T-helper 2 cell treated with Interferon-gamma antibody and Interleukin-4, amounts not matched to agents 100 ng/mL and 5 ng/mL, for 36 hours (primary cell): ENCODE results near the gene ENOX1. TPM values are rescaled to one million over a fixed set of nuclear protein-coding genes. Genes with fewer than 3 reads are reported as not detected.

Experiments used
- intact Hi-C: fragments of 100-400 bp; cut with micrococcal nuclease; formaldehyde crosslinking; loops from one replicate; pipeline ENCODE4 v1.15.1; 2023
- total RNA-seq: library from RNA; stranded (reverse); gene quantifications from 2 replicates; pipeline ENCODE4 v1.2.3, GENCODE V29; 2022

The ENOX1 gene
- total RNA-seq, 1 donor from 2014 or later = not detected

DNA sequence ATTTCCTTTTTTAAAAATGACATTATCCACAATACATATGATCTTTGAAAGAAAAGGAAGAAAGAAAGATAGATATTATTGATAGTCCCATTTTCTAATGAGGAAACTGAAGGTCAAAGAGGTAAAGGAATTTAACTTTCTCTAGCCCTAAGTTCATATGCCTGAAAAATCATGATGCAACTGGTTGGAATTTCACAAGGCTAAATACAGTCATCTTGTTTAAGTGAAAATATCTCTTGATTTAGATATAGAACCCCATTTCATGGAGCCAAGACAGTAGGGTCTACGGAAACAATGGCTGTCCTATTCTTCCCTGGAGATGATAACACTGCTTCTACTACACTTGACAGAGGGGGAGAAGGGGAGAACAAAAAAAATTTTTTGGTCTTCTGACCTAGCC is 397.2 kb downstream of the ENOX1 start:
- intact Hi-C loops = no loop called here

DNA sequence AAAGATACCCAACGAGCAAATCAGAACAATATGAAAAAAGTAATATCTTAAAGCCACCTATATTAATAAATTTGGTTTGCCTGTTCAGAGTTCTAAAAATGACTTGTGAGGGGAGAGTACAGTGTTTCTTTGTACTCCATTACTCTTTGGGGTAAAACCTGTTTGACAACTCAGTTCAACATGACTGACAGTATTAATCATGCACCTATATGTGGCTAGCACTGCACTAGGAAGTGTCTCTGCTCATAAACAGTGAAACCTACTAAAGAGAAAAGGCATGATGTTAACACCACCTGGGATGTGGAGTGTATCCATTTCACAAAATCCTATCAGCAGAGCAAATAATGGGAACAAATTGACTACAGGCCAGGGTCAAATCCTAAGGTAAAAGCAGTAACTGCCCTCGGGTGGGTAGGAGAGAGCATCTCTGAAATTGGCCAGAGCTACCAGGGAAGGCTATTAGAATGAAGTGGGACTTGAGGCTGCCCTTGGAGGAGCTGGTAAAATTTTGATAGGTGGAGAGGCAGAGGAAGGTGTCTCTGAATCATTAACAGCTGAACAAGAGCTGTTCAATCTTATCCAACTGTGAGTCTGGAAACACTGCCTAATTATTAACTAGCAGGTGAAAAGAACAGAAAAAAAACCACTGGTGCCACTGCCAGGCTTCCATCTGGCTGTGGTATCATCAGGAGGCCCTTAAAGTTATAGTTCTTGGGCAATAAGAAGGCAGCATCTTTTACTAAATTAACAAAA is 398.3 kb downstream of the ENOX1 start:
- intact Hi-C loops = no loop called here

DNA sequence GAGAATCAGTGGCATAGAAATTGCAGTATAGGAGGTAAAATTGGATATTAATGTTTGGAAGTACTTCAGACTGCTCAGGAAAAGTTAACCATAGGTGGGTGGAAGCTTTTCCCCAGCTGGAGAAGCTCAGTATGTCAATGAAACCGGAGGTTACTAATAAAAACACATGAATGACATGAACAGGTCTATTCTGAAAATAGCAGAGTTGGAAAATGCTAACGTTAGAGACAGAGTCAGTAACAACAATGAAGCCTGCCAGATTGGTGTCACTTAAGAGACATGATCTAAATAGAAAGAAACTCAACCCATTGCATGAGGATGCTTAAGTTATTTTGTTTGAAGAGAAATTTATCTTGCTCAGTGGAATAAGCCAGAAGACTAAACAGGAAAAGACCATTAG is 398.9 kb downstream of the ENOX1 start:
- intact Hi-C loops = no loop called here

DNA sequence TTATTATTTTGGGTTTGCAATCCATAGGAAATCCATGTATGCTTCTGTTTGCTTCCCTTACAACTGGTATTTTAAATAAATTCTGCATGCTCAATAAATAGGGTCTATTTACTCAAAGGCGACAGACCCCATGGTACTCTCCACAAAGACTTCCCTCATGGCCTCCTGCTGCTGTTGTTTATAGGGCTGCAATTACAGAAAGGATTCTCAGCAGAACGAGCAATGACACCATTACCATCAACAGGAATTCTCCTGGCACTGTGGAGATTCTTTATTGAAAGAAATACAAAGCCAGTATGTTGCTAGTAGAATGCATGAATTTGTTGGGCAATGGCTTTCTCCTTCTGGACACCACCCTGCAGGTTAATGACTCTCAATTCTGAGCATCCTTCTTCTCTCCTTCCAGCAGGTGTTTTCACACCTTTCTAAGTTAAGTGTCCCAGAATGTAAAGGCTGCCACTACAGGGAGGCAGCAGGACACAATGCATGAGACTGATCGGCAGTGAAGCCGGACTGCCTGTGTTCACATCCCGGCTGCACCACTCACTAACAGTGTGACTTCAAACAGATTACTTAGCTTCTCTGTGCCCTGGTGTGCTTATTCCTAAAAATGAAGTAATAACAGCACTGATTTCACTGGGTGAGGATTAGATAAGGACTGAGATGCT is 403.1 kb downstream of the ENOX1 start:
- intact Hi-C loops = no loop called here

DNA sequence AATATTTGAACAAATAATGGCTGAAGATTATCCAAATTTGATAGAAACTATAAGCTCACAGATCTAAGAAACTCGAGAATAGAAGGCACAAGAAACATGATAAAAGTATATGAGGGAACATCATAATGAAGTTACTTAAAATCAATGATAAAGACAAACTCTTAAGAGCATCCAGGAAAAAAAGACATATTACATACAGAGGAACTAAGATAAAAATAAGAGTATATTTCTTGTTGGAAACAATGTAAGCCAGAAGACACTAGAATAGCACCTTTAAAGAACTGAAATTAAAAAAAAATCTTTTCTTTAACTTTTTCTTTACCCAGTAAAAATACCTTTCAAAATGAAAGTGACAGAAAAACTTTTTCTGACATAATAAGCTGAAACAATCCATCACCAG is 407.0 kb downstream of the ENOX1 start:
- intact Hi-C loops = no loop called here

DNA sequence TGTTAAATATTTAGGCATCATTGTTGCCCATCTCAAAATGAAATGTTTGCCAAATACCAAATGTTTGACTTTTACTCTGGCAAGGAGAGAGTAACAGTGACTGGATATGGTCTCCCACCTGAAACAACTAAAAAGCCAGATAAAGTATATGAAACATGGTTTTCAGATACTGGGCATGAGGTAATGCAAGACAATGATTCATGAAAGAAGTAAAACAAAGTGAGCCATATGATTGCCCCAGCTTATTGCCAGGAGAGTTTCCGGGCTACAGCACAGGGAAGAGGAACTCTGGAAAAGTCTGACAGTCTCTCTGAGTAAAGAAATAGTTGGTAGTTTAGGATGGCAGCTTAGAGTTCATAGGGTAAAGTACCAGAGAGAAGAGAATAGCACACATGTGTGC is 408.8 kb downstream of the ENOX1 start:
- intact Hi-C loops = no loop called here

DNA sequence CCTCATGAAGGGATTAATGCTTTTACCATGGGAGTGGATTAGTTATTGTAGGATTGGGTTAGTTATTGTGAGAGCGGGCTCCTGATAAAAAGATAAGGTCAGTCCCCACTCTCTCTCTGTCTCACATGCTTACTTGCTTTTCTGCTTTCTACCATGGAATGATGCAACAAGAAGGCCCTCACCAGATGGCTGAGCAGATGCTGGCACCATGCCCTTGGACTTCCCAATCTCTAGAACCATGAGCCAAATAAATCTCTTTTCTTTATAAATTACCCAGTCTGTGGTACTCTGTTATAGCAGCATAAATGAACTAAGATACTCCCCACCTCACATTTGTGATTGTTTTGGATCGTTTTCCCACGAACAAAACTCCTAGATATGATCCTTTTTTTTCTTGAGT is 409.6 kb downstream of the ENOX1 start:
- intact Hi-C loops = no loop called here

DNA sequence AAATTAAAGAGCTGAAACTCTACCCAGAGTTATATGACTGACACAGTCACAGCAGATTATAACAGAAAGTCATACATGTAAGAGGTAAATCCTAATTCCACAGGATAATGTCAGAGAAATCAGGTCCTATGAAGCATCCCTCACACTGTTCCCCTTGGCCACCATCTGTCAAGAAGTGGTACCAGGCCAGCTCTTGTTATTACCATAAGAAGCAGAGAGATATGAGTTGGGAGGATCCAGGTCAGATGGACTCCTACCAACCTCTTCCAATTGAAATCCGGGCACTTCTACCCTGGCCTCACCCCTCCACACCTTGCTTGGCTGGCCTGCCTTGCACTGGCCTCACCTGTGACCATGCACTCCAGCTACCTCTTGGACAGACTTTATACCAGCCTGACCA is 410.2 kb downstream of the ENOX1 start:
- intact Hi-C loops = no loop called here

DNA sequence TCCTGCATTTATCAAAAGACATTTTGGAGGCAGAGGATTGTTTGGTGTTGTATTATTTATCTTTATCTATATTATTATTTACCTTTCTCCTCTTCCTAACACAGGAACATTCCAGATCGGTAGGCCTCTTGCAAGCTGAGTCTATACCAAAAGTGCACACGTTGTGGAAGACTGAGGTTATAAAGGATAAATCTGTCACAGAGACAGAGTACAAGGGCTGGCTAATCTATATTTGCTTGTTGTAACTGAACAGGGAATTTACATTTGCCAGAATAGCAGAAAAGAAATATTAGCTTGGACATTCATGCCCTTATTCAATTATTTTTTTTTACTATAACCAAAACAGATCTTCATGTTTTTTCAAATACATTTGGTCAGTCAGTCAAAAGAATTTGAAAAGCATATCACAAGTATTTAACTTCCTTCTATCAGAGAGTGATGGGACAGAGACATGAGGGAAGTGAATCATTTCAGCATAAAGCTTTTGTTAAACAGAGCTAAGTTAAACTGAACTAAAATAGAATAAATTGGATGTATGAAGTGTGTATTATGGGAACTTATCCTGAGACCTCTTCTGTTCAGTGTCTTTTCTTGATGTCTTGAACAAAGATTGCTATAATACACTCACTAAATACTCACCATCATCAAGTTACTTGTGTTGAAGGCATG is 410.8 kb downstream of the ENOX1 start:
- intact Hi-C loops = no loop called here

DNA sequence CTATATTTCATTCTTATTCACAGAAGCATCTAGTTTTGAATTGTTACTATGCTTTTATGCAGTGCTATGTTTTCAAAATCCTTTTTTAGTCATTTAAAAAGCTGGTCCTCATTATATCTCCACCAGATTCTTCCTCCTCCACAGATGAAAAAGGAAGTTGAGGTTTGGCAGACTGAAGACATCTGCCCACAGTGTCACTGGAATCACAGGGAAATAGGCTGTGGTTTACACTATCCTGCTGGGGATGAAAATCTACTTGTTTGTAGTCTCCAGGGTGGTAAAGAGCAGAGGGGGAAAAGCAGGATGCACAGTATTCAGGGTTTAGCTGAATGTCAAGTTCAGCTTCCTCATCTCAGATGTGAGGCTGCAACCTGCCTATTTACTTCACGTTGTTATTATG is 412.2 kb downstream of the ENOX1 start:
- intact Hi-C loops = no loop called here

DNA sequence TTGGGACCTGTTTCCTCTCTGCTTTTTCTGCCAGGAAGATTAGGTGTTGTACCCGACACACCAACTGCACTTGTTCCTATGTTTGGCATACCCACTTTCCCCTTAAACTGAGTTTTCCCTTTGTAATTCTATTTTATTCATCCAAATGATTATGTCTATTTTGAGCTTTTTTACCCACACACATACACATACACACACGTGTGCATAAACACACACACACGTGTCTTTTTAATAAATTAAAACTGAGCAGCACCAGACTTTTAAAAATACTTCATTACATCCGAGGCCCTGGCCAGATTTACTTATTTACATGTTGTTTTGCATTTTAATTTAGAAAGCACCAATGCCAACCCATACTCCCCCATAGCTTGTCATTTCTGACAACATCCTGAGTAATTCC is 413.4 kb downstream of the ENOX1 start:
- intact Hi-C loops = no loop called here

DNA sequence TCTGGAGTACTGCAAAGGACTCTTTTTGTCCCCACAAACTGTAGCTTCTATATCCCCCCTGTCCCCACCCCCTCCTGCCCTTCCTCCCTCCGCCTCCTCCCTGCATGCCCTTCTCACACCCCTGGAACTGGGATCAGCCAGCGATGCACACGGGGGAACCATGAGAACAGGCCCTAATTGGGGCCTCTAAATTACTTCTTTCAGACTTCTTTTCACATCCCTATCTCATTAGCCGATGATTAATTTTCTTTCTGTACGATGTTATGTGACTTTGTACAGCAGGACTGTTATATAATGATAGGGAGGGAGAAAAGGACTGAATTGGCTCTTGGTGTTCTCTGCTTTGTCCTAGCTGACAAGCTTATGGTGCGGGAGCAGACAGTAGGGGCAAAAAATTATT is 415.9 kb downstream of the ENOX1 start:
- intact Hi-C loops = no loop called here

DNA sequence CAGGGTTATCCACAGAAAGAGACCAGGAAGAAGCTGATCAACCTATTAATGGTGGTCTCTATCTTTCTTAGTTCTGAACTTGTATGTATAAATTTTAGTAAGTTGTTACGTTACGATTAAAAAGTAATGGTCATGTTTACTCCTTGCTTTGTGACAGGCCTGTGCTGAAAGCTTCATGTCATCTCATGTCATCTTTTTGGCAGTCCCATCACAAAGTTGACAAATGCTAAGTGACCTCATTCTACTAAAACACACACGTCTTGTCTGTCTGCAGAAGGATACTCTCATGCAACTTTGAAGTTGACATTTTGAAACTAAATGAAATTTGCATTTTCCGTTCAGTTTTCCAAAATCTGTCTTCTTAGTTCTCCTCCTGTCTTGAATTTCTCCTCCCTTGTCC is 417.5 kb downstream of the ENOX1 start:
- intact Hi-C loops = no loop called here

DNA sequence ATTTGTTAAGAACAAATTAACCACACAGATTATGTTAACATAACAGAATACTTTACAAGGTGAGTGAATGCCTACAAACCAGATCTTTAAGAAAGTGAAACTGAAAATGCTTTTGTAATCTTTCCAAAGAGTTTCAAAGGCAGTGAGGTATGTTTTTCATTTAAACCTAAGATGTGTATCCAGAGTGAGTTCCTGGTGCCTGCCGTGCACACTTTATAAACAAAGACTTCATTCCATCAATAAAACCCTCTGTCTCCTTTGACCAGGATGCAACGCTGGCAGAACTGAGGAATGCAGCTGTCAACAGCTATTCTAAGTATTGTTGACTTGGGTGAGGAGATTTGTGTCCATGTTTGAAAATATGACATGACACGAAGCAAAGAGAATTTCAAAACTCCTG is 418.8 kb downstream of the ENOX1 start:
- intact Hi-C loops = no loop called here

DNA sequence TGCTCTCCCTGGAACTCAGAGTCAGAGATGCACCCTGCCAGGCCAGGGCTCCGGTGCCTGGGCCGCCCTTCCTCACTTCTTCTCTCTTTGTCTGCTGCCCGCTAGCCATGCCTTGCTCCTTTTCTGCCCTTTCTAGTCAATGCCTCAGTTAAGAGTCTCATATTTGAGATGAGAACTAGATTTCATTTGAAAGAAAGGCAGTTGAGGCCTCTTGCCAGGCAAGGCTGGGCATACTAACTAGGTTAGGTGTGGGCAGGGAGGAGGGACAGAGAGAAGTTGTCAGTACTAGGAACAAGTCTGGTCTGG is 421.8 kb downstream of the ENOX1 start:
- intact Hi-C loops = no loop called here

DNA sequence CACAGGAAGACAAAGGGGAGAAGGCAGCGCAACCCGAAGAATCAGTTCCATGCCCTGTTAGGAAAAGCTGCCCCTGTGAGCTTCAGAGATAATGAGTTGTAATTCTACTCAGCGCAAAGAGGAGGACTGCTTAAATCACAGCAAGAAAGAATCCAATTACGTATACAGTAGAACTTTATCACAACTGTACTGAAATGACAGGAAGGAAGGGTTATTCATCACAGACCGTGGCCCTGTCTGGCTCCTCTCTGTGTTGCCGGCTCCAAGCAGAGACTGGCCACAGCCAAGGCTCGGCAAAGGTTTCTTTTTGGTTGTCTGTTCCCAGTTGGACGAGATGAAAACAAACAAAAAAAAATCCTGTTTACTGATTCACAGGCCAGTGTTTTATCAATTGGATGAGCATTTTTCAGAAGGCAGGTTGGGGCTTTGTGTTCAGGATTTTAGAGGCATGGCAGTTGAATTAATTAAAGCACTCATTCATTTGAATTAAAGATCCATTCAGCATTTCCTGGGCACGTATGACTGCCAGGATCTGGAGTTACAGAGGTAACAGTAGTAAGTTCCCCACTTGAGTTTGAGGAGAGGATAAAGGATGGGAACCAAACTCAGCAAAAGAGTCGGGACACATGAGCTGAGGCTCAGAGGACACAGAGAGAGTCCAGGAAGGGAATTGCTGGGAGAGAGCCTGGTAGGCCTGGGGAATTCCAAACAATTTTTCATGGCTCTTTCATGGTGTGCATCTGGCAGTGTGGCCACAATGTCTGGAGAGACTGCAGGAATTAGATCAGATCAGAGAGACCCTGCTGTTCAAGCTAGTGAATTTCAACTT is 422.3 kb downstream of the ENOX1 start:
- intact Hi-C loops = no loop called here

DNA sequence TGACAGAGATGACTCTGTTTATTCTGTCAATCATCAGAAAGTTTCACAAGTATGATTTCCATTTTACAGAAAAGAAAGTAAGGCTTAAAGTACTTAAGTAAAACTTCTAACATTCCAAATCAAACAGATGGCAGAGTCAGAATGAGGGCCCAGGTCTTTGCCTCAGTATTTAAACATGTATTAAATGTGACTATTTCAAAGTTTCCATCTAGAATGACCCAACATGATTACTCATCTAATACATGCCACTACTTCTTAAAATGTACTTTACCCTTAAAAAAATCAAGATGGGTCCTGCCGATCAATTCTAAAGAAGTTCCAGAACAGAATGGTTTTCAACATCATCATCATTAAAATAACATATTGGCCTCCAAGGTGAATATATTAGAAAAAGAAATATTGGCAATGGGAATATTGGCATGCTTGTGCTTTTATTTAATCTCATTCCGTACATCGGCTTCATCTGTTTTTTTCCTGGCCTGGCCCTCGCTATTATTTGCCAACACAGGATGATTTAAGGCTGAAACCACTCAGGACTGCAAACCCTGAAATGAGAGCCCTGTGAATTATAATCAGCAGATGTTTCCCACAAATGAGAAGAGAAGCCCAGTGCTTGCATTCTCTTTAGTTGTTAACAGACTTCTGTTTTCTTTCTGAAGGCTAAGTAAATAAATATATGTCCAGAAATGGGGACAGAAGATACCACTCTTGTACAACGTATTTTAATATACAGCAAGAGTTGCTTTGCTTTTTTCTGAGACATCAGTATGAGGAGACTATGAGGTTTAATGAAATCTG is 423.4 kb downstream of the ENOX1 start:
- intact Hi-C loops = no loop called here

DNA sequence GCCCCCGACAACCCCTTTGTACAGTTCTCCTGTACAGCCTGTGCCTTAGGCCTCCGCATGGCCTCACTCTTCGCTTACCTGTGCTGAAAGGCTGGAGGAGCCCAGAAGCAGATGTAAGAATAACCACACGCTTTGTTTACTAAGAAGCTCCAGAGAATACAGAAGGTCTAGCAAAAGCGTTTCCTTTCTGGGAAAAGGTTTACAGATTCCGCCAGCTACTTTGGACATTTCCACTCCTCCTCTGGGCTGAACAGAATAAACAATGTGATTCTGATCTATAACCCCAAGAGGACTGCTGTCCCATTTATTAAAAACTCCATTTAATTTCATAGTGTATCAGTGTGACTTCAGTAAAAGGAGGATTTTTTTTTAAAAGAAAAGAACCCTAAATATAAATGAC is 424.2 kb downstream of the ENOX1 start:
- intact Hi-C loops = no loop called here

DNA sequence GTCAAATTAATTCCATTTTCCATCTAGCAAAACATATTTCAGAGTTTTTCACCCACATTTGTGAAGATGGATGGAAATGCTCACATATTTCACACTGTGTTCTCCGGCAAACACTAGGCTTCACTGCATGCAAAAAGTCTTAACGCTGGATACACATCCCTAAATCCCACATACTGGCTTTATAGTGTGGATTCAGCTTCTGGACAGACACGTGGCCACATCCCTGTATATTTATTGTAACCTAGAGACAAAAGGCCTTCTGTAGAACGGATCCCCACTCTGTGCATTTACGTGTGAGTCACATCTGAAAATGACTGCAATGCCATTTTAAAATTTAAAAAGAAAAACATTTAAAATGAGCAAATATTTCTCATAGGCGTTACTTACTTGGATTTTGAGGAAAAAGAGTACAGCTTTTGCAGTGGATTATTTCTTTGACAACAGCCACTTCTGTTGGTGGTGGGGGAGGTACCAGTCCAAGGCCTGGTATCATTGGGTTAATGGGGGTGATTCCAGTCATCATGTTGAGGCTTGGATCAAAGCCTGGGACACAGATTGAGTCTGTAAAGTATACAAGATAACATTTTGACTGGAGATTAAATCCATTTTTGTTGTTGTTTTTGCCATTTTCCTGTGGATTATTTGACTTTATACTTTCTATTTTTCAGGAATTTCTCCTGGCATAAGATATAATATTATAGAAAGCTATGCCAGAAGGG is 425.7 kb downstream of the ENOX1 start:
- intact Hi-C loops = no loop called here

DNA sequence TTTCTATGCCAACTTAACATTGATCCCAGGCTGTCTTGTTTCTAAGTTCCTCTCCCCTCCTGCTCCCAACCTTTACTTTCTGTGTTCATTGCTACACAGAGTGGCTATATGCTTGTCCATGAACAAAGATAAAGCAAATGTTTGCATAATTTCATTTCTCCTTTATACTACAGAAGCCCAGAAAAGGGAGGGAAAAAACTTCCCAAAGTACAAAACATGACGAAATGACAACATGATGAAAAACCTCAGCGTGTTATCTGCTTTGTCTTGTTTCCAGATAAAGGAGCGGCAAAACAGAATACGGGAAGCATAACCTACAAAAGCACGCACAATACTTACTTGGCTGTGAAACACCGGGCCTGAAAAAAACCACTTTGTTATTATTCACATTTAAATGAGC is 426.6 kb downstream of the ENOX1 start:
- intact Hi-C loops = no loop called here

DNA sequence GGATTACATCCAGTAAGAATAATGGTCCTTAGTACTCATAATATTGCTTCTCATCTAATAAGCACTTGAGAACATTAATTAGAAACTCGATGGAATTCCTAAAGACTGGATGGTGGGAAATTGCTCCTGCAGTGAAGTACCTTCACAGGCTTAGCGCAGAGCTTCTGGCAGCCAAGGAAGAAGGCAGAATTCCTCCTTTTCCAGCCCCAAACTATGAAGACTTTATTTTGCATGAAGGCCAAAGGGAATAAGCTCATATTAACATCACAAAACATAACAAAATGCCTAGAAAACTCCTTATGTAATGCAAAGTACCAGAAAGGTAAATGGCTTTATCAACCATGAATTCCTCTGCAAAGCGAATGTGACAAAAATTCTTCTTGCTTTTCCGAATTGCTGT is 427.2 kb downstream of the ENOX1 start:
- intact Hi-C loops = no loop called here
